ENCODE results near the gene APBB1. TPM values are rescaled to one million over a fixed set of nuclear protein-coding genes. Genes with fewer than 3 reads are reported as not detected.

Gene APBB1
- total RNA-seq, 1 experiment from 2014 or later, result 12.4 TPM

DNA sequence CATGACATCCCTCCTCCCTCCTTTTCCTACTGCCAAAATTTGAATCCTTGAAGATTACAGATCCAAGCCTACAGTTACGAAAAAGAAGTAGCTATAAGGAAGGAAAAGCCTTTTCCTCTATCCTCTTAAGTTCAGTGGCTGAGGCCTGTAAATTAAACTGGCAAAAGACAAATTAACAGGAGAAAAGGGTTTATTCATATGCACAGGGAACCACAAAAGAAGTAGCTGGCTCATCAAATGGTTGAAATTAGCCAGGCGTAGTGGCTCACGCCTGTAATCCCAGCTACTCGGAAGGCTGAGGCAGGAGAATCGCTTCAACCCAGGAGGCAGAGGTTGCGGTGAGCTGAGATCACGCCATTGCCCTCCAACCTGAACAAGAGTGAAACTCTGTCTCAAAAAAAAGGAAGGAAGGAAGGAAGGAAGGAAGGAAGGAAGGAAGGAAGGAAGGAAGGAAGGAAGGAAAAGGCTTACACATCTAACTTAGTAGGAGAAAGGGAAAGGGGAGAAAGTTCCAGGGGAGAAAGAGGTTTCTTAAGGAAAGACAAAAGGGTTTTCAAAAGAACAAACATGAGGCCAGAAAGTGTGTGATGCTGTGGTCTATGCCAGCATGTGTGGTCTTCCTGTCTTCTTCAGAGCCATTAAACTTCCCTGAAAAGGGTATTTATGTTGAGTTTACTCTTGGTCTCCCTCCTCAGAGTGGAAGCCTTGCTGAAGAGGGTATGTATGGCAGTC, 33.7 kb downstream of the APBB1 start:
- Histone ChIP-seq H3K9me3 (ENCODE audit: control insufficient read depth in 1 of 2, insufficient read depth in 1 of 2, low read depth in 1 of 2, low read length in 2 of 2) (no peaks in the 10 kb centered on the region), H2AFZ (ENCODE audit: low read depth, low read length, poor library complexity, severe bottlenecking) (no peak overlapping the region), H3K9ac (ENCODE audit: low read length) (no peak overlapping the region), H3K27me3 (ENCODE audit: insufficient read depth, low read length) (no peaks in the 10 kb centered on the region), H3K4me1 (ENCODE audit: control insufficient read depth in 1 of 2, insufficient read depth in 2 of 2, low read length in 2 of 2) (peaks cover 7 to 31% of the 10 kb centered on the region in 2 experiments; a peak in 3 of 4 replicates), H3K9me2 (ENCODE audit: insufficient read depth) (no peaks in the 10 kb centered on the region), H3K4me3 (replicated peaks in 1 of 2; ENCODE audit: low read depth in 1 of 2, low read length in 2 of 2) (no peak overlapping the region), H3K4me2 (ENCODE audit: low read length) (no peak overlapping the region), H4K20me1 (ENCODE audit: insufficient read depth) (no peaks in the 10 kb centered on the region), H3K79me2 (ENCODE audit: insufficient read depth, low read length) (no peaks in the 10 kb centered on the region), H3K27ac (ENCODE audit: low read depth, low read length) (no peak overlapping the region), H3K36me3 (ENCODE audit: control insufficient read depth in 1 of 2, insufficient read depth in 2 of 2, low read length in 2 of 2) (no peaks in the 10 kb centered on the region)
- BruUV-seq (replicated peaks), result no TSS peak
- CTCF ChIA-PET, result no interaction called here
- POLR2A ChIA-PET, result no interaction called here
- DNase-seq (ENCODE audit: low read depth, low spot score) (no peak), ATAC-seq (no peak)
- intact Hi-C loops (cut with micrococcal nuclease), result no loop called here
- RAD21 ChIA-PET (ENCODE audit: low non-redundant PET in 1 of 2, low total read pairs in 2 of 2, uncharacterized antibody in 2 of 2, unreplicated experiment in 2 of 2), result no interaction called here
- TF ChIP-seq SRF (IDR thresholded peaks at IDR 0.05; ENCODE audit: low read depth) (no peak), TCF7L2 (IDR thresholded peaks at IDR 0.05; ENCODE audit: borderline replicate concordance, extremely low read depth, insufficient read depth, insufficient read length) (no peak), YY1 (IDR thresholded peaks at IDR 0.05; ENCODE audit: extremely low read depth, insufficient replicate concordance, low read depth, low read length) (no peak), POLR2AphosphoS5 (IDR thresholded peaks at IDR 0.05; ENCODE audit: low read depth, low read length) (no peak), CBX3 (IDR thresholded peaks at IDR 0.05; ENCODE audit: low read depth) (no peak), RAD21 (IDR thresholded peaks at IDR 0.05; ENCODE audit: low read depth) (no peak), ZNF274 (IDR thresholded peaks at IDR 0.05; ENCODE audit: low read depth, low read length) (no peak), FOSL1 (IDR thresholded peaks at IDR 0.05; ENCODE audit: low read depth) (no peak), EZH2phosphoT487 (IDR thresholded peaks at IDR 0.05; ENCODE audit: borderline replicate concordance) (no peak), SIN3A (IDR thresholded peaks at IDR 0.05; ENCODE audit: low read depth) (no peak)
- TF ChIP-seq, protein P1, sequence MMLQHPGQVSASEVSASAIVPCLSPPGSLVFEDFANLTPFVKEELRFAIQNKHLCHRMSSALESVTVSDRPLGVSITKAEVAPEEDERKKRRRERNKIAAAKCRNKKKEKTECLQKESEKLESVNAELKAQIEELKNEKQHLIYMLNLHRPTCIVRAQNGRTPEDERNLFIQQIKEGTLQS (IDR thresholded peaks at IDR 0.05), result no peak
- TF ChIP-seq, protein P2, sequence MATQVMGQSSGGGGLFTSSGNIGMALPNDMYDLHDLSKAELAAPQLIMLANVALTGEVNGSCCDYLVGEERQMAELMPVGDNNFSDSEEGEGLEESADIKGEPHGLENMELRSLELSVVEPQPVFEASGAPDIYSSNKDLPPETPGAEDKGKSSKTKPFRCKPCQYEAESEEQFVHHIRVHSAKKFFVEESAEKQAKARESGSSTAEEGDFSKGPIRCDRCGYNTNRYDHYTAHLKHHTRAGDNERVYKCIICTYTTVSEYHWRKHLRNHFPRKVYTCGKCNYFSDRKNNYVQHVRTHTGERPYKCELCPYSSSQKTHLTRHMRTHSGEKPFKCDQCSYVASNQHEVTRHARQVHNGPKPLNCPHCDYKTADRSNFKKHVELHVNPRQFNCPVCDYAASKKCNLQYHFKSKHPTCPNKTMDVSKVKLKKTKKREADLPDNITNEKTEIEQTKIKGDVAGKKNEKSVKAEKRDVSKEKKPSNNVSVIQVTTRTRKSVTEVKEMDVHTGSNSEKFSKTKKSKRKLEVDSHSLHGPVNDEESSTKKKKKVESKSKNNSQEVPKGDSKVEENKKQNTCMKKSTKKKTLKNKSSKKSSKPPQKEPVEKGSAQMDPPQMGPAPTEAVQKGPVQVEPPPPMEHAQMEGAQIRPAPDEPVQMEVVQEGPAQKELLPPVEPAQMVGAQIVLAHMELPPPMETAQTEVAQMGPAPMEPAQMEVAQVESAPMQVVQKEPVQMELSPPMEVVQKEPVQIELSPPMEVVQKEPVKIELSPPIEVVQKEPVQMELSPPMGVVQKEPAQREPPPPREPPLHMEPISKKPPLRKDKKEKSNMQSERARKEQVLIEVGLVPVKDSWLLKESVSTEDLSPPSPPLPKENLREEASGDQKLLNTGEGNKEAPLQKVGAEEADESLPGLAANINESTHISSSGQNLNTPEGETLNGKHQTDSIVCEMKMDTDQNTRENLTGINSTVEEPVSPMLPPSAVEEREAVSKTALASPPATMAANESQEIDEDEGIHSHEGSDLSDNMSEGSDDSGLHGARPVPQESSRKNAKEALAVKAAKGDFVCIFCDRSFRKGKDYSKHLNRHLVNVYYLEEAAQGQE (IDR thresholded peaks at IDR 0.05; ENCODE audit: low read depth), result no peak
- TF ChIP-seq, protein P3, sequence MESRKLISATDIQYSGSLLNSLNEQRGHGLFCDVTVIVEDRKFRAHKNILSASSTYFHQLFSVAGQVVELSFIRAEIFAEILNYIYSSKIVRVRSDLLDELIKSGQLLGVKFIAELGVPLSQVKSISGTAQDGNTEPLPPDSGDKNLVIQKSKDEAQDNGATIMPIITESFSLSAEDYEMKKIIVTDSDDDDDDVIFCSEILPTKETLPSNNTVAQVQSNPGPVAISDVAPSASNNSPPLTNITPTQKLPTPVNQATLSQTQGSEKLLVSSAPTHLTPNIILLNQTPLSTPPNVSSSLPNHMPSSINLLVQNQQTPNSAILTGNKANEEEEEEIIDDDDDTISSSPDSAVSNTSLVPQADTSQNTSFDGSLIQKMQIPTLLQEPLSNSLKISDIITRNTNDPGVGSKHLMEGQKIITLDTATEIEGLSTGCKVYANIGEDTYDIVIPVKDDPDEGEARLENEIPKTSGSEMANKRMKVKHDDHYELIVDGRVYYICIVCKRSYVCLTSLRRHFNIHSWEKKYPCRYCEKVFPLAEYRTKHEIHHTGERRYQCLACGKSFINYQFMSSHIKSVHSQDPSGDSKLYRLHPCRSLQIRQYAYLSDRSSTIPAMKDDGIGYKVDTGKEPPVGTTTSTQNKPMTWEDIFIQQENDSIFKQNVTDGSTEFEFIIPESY (IDR thresholded peaks at IDR 0.05; ENCODE audit: extremely low read depth, insufficient replicate concordance, low read length), result no peak

Measured in HCT116 (cell line).